ENCODE measurements around the gene C2CD4B.

The C2CD4B gene

DNA sequence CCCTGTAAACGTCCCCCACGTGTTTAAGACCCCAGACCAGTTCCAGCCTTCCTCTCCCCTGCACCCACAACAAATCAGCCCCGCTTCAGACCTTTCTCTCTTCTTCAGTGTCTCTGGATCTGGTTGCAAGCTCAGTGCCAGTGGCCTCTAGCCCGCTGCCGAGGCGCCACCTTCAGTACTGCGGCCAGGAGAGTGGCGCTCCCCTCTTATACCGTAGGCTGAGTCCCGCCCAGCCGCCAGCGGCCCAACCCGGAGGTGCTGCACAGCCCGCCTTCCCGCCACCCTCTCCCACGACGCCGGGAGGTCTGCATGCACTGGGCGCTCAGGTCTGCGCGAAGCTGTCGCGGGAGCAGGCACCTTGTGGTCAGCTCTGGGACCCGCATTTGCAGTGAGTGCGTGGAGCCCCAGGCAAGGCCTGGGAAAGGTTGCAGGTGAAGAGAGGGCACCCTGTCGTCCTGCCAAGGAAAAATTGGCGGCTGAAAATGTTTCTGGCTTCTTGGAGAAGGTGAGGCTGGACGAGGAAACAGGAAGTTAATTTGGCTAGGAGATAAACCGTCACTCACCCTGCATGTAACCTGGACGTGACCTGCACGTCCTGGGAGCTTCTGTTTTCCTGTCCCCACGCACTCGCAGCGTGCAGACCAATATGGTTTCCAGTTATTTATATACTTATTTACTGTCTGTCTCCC is at the start of gene C2CD4B:
TSS of gene C2CD4B (minus strand) at position 182 of the 689 bp plus-strand sequence. CDS start 301 bp downstream, outside the sequence.
- ATAC-seq (replicated peaks; ENCODE audit: extremely low read depth, poor library complexity, severe bottlenecking), result no peak
- no peaks in the 10 kb centered on the region for H3K4me1 Mint-ChIP-seq
- H3K36me3 Mint-ChIP-seq (ENCODE audit: insufficient read depth), result peaks cover 2% of the 10 kb centered on the region
- DNase-seq (ENCODE audit: low spot score in 2 of 2), result no peak
- no peaks in the 10 kb centered on the region for H3K9me3 Mint-ChIP-seq
- peaks cover 86% of the 10 kb centered on the region for H3K27me3 Mint-ChIP-seq
- no peak within 1 kb of the TSS for H3K27ac Mint-ChIP-seq (ENCODE audit: low read depth)
- H3K4me3 Mint-ChIP-seq, result peak within 1 kb of the TSS; percentile 62

GRCh38 chr15:62212741-62213140 is 47.7 kb upstream of the C2CD4B start:
- Mint-ChIP-seq H3K4me1 (peaks cover 6% of the 10 kb centered on the region), H3K27ac (ENCODE audit: low read depth) (no peak overlapping the region)
- ATAC-seq (replicated peaks; ENCODE audit: extremely low read depth, poor library complexity, severe bottlenecking), result no peak

GRCh38 chr15:62211348-62211747 is 46.3 kb upstream of the C2CD4B start:
- Mint-ChIP-seq H3K4me3 (no peak overlapping the region), H3K27ac (ENCODE audit: low read depth) (no peak overlapping the region), H3K4me1 (peaks cover 6% of the 10 kb centered on the region), H3K9me3 (peaks cover 7% of the 10 kb centered on the region), H3K36me3 (ENCODE audit: insufficient read depth) (no peaks in the 10 kb centered on the region), H3K27me3 (peaks cover 50% of the 10 kb centered on the region)
- no peak for DNase-seq (ENCODE audit: low spot score in 2 of 2)
- no peak for ATAC-seq (replicated peaks; ENCODE audit: extremely low read depth, poor library complexity, severe bottlenecking)

More at GRCh38 chr15:62212741-62213140, 47.7 kb upstream of the C2CD4B start:
- peaks cover 11% of the 10 kb centered on the region for H3K9me3 Mint-ChIP-seq
- H3K27me3 Mint-ChIP-seq, result peaks cover 48% of the 10 kb centered on the region
- H3K4me3 Mint-ChIP-seq, result no peak overlapping the region
- no peak for DNase-seq (ENCODE audit: low spot score in 2 of 2)
- peaks cover 2% of the 10 kb centered on the region for H3K36me3 Mint-ChIP-seq (ENCODE audit: insufficient read depth)

DNA sequence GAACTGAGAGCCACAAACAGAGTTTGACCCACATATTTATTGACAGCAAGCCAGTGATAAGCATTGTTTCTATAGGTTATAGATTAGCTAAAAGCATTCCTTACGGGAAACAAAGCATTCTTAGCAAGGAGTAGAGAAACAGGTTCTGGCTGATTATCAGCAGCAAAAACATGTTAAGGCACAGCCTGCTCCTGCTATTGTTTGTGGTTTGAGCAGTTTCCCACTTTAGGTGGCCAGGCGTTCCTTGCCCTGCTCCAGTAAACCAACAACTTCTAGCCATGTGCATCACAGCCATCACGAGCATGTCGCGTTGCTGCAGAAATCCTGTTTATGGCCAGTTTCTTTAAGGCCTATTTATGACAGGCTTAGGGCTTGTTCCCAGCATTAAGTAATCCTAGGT is 44.7 kb upstream of the C2CD4B start:
- DNase-seq (ENCODE audit: low spot score in 2 of 2) (no peak), ATAC-seq (replicated peaks; ENCODE audit: extremely low read depth, poor library complexity, severe bottlenecking) (no peak)
- peaks cover 50% of the 10 kb centered on the region for H3K27me3 Mint-ChIP-seq
- no peak overlapping the region for H3K4me3 Mint-ChIP-seq
- no peak overlapping the region for H3K27ac Mint-ChIP-seq (ENCODE audit: low read depth)
- H3K36me3 Mint-ChIP-seq (ENCODE audit: insufficient read depth), result no peaks in the 10 kb centered on the region
- no peaks in the 10 kb centered on the region for H3K9me3 Mint-ChIP-seq
- peaks cover 6% of the 10 kb centered on the region for H3K4me1 Mint-ChIP-seq

DNA sequence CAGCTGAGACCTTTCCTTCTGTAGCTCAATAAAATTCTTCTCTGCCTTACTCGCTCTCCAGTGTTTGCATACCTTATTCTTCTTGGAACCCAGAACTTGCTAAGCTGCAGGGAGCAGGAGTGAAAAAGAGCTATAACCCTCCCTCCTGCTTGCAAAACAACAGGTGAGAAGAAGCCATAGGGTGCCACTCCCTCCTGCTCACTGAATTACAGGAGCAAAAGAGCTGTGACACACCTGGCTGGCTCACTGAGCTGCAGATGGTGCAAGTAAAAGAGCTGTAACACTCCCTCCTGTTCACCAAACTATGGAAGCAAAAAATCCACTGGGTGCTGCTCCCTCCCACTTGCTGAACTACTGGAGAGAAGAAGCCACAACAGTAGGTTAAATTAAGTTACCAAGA is 44.2 kb upstream of the C2CD4B start:
- no peak for ATAC-seq (replicated peaks; ENCODE audit: extremely low read depth, poor library complexity, severe bottlenecking)
- peaks cover 50% of the 10 kb centered on the region for H3K27me3 Mint-ChIP-seq

DNA sequence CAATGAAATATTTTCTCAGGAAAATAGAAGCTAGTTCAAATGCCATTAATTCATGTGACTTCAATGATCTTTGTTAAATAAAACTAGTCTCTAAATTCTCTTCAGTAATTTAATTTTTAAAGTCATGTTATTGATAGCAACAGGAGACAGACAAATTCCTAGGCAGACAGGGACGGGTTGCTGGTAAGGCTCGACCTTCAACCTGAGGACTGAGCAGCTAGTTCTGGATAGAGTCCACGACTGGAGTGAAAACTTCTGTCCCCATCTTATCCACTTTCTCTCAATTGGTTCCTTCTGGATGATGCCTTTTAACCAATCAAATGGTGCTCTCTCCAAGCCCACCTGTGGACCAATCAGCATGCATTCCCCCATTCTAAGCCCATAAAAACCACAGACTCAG is 43.8 kb upstream of the C2CD4B start:
- Mint-ChIP-seq H3K36me3 (ENCODE audit: insufficient read depth) (no peaks in the 10 kb centered on the region), H3K27ac (ENCODE audit: low read depth) (no peak overlapping the region), H3K9me3 (no peaks in the 10 kb centered on the region), H3K4me1 (peaks cover 6% of the 10 kb centered on the region), H3K27me3 (peaks cover 54% of the 10 kb centered on the region), H3K4me3 (no peak overlapping the region)
- ATAC-seq (replicated peaks; ENCODE audit: extremely low read depth, poor library complexity, severe bottlenecking), result no peak
- no peak for DNase-seq (ENCODE audit: low spot score in 2 of 2)

More for the DNA sequence above, 44.2 kb upstream of the C2CD4B start:
- H3K4me1 Mint-ChIP-seq, result peaks cover 6% of the 10 kb centered on the region
- H3K27ac Mint-ChIP-seq (ENCODE audit: low read depth), result no peak overlapping the region
- H3K4me3 Mint-ChIP-seq, result no peak overlapping the region
- H3K36me3 Mint-ChIP-seq (ENCODE audit: insufficient read depth), result no peaks in the 10 kb centered on the region
- H3K9me3 Mint-ChIP-seq, result no peaks in the 10 kb centered on the region
- DNase-seq (ENCODE audit: low spot score in 2 of 2), result no peak

DNA sequence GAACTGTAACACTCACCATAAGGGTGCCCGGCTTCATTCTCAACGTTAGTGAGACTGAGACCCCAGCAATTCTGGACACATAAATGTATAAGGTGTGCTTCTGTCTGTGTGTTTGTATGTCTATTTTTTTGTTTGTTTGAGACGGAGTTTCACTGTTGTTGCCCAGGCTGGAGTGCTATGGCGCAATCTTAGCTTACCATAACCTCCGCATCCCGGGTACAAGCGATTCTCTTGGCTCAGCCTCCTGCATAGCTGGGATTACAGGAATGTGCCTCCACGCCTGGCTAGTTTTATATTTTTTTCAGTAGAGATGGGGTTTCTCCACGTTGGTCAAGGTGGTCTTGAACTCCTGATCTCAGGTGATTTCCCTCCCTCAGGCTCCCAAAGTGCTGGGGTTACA is 43.3 kb upstream of the C2CD4B start:
- DNase-seq (ENCODE audit: low spot score in 2 of 2), result no peak
- no peaks in the 10 kb centered on the region for H3K9me3 Mint-ChIP-seq
- no peaks in the 10 kb centered on the region for H3K36me3 Mint-ChIP-seq (ENCODE audit: insufficient read depth)
- no peak overlapping the region for H3K4me3 Mint-ChIP-seq
- peaks cover 59% of the 10 kb centered on the region for H3K27me3 Mint-ChIP-seq
- peaks cover 6% of the 10 kb centered on the region for H3K4me1 Mint-ChIP-seq
- H3K27ac Mint-ChIP-seq (ENCODE audit: low read depth), result no peak overlapping the region
- no peak for ATAC-seq (replicated peaks; ENCODE audit: extremely low read depth, poor library complexity, severe bottlenecking)

DNA sequence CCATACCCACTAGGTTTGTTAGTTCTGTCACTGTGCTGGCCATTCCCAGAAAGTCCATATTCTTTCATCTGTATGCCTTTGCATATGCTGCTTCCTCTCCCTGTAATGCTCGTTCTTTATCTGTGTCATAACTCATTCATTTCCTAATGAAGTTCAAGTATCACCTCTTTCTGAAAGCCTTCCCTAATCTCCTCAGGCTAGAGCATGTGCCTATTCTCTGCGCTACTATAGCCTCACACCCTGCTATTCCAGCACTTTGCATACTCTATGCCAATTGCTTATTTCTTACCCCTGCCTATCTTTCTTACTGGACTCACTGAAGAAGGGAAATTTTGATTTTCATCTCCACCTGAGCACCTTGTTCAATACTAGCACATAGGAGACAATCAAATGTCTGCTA is 25.6 kb upstream of the C2CD4B start:
- Mint-ChIP-seq H3K4me3 (no peak overlapping the region), H3K36me3 (ENCODE audit: insufficient read depth) (no peaks in the 10 kb centered on the region), H3K27ac (ENCODE audit: low read depth) (no peak overlapping the region), H3K27me3 (peaks cover 43% of the 10 kb centered on the region), H3K9me3 (no peaks in the 10 kb centered on the region), H3K4me1 (no peaks in the 10 kb centered on the region)
- ATAC-seq (replicated peaks; ENCODE audit: extremely low read depth, poor library complexity, severe bottlenecking), result no peak
- DNase-seq (ENCODE audit: low spot score in 2 of 2), result no peak

- H3K27me3 Mint-ChIP-seq, result peaks cover 42% of the 10 kb centered on the region
- ATAC-seq (replicated peaks; ENCODE audit: extremely low read depth, poor library complexity, severe bottlenecking), result no peak
- H3K4me1 Mint-ChIP-seq, result no peaks in the 10 kb centered on the region
These were observed 25.2 kb upstream of the C2CD4B start for GRCh38 chr15:62190274-62190673.

GRCh38 chr15:62188744-62189143 is 23.7 kb upstream of the C2CD4B start:
- no peaks in the 10 kb centered on the region for H3K4me1 Mint-ChIP-seq
- H3K27ac Mint-ChIP-seq (ENCODE audit: low read depth), result no peak overlapping the region
- no peak for DNase-seq (ENCODE audit: low spot score in 2 of 2)
- no peak for ATAC-seq (replicated peaks; ENCODE audit: extremely low read depth, poor library complexity, severe bottlenecking)
- peaks cover 36% of the 10 kb centered on the region for H3K27me3 Mint-ChIP-seq
- H3K36me3 Mint-ChIP-seq (ENCODE audit: insufficient read depth), result no peaks in the 10 kb centered on the region
- no peak overlapping the region for H3K4me3 Mint-ChIP-seq
- no peaks in the 10 kb centered on the region for H3K9me3 Mint-ChIP-seq

More at GRCh38 chr15:62190274-62190673, 25.2 kb upstream of the C2CD4B start:
- no peaks in the 10 kb centered on the region for H3K36me3 Mint-ChIP-seq (ENCODE audit: insufficient read depth)
- no peak overlapping the region for H3K27ac Mint-ChIP-seq (ENCODE audit: low read depth)
- no peak for DNase-seq (ENCODE audit: low spot score in 2 of 2)
- H3K9me3 Mint-ChIP-seq, result no peaks in the 10 kb centered on the region
- H3K4me3 Mint-ChIP-seq, result no peak overlapping the region

GRCh38 chr15:62187910-62188309 is 22.8 kb upstream of the C2CD4B start:
- ATAC-seq (replicated peaks; ENCODE audit: extremely low read depth, poor library complexity, severe bottlenecking) (no peak), DNase-seq (ENCODE audit: low spot score in 2 of 2) (no peak)
- H3K4me1 Mint-ChIP-seq, result no peaks in the 10 kb centered on the region
- no peaks in the 10 kb centered on the region for H3K9me3 Mint-ChIP-seq
- no peak overlapping the region for H3K4me3 Mint-ChIP-seq
- H3K36me3 Mint-ChIP-seq (ENCODE audit: insufficient read depth), result no peaks in the 10 kb centered on the region
- peaks cover 28% of the 10 kb centered on the region for H3K27me3 Mint-ChIP-seq
- no peak overlapping the region for H3K27ac Mint-ChIP-seq (ENCODE audit: low read depth)

DNA sequence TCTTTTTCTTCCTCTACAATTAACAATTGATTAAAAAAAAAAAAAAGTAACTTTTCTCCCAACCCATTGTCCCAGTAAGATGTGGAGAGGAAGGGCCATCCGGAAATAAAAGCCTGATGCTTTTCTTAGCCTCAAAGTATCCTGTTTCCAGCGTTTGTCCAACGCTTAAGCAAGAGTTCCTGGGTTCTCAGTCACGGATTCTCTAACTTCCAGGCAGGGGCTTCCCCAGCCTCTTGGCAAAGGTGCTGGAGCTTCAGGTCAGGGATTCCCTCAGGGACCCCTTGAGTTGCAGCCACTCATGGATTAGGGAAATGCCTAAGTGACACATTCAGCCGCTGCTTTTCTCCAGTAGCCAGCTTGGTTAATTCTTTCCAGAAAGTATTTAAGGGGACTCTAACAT is 22.3 kb upstream of the C2CD4B start:
- H3K27me3 Mint-ChIP-seq, result peaks cover 23% of the 10 kb centered on the region
- H3K4me1 Mint-ChIP-seq, result no peaks in the 10 kb centered on the region
- H3K36me3 Mint-ChIP-seq (ENCODE audit: insufficient read depth), result no peaks in the 10 kb centered on the region
- ATAC-seq (replicated peaks; ENCODE audit: extremely low read depth, poor library complexity, severe bottlenecking), result no peak
- H3K27ac Mint-ChIP-seq (ENCODE audit: low read depth), result no peak overlapping the region
- H3K9me3 Mint-ChIP-seq, result no peaks in the 10 kb centered on the region
- no peak overlapping the region for H3K4me3 Mint-ChIP-seq
- DNase-seq (ENCODE audit: low spot score in 2 of 2), result no peak

- H3K9me3 Mint-ChIP-seq, result no peaks in the 10 kb centered on the region
- no peaks in the 10 kb centered on the region for H3K36me3 Mint-ChIP-seq (ENCODE audit: insufficient read depth)
- no peaks in the 10 kb centered on the region for H3K4me1 Mint-ChIP-seq
- no peak overlapping the region for H3K4me3 Mint-ChIP-seq
- no peak overlapping the region for H3K27ac Mint-ChIP-seq (ENCODE audit: low read depth)
- H3K27me3 Mint-ChIP-seq, result peaks cover 17% of the 10 kb centered on the region
- no peak for DNase-seq (ENCODE audit: low spot score in 2 of 2)
- no peak for ATAC-seq (replicated peaks; ENCODE audit: extremely low read depth, poor library complexity, severe bottlenecking)
These were observed 21.5 kb upstream of the C2CD4B start for GRCh38 chr15:62186578-62186977.
